SK-N-SH (cell line): ENCODE measurements around the gene USP32.
"Not testable (repeated sequence)": the region's sequence is repeated elsewhere in the genome, so short reads cannot be mapped to it uniquely, and the experiment has no call there.

Experiments
- CTCF ChIP-seq: fragments of 200-600 bp; sonication (generic); IDR thresholded peaks from 2 replicates; pipeline ENCODE4 v1.6.1; 2017; ENCODE audit warnings: antibody characterized with exemption, mild to moderate bottlenecking, moderate library complexity
- EZH2phosphoT487 ChIP-seq: fragments of 200-600 bp; sonication (generic); IDR thresholded peaks from 2 replicates; pipeline ENCODE4 v1.6.1; 2017; ENCODE audit warnings: low read depth, mixed run types, mild to moderate bottlenecking, antibody characterized with exemption, moderate library complexity, borderline replicate concordance
- GATA2 ChIP-seq: sonication (generic); formaldehyde crosslinking; IDR thresholded peaks from 2 replicates; pipeline ENCODE4 v1.5.0; 2020; ENCODE audit warnings: mild to moderate bottlenecking, missing genetic modification reagents

- not testable (repeated sequence) for TF ChIP-seq GATA2, EZH2phosphoT487, CTCF
These were observed 204.8 kb downstream of the USP32 start for GRCh38 chr17:60186846-60187745.
